NCI-H345 treated with DMSO at 0.1 percent for 48 hours (cell line): ENCODE data around the gene RGR.

Experiments used
- DNase-seq: peaks from one replicate; lab custom pipeline; 2025; ENCODE audit not compliant: unreplicated experiment; lab: John Stamatoyannopoulos, UW

RGR gene, protein sequence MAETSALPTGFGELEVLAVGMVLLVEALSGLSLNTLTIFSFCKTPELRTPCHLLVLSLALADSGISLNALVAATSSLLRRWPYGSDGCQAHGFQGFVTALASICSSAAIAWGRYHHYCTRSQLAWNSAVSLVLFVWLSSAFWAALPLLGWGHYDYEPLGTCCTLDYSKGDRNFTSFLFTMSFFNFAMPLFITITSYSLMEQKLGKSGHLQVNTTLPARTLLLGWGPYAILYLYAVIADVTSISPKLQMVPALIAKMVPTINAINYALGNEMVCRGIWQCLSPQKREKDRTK

GRCh38 chr10:84244651-84245270 is at the start of gene RGR:
Gene RGR, plus strand, starts transcription at chr10:84245053. Its CDS starts 38 bp downstream, at chr10:84245091.
- DNase-seq, result no peak

- peak; percentile 74 for DNase-seq
Measured at GRCh38 chr10:84196083-84196482, 48.8 kb upstream of the RGR start.

- no peak for DNase-seq
Measured at GRCh38 chr10:84196941-84197340, 47.9 kb upstream of the RGR start.

- DNase-seq, result no peak
Measured at GRCh38 chr10:84197643-84198042, 47.2 kb upstream of the RGR start.

- no peak for DNase-seq
Measured at GRCh38 chr10:84198206-84198915, 46.5 kb upstream of the RGR start.

DNA sequence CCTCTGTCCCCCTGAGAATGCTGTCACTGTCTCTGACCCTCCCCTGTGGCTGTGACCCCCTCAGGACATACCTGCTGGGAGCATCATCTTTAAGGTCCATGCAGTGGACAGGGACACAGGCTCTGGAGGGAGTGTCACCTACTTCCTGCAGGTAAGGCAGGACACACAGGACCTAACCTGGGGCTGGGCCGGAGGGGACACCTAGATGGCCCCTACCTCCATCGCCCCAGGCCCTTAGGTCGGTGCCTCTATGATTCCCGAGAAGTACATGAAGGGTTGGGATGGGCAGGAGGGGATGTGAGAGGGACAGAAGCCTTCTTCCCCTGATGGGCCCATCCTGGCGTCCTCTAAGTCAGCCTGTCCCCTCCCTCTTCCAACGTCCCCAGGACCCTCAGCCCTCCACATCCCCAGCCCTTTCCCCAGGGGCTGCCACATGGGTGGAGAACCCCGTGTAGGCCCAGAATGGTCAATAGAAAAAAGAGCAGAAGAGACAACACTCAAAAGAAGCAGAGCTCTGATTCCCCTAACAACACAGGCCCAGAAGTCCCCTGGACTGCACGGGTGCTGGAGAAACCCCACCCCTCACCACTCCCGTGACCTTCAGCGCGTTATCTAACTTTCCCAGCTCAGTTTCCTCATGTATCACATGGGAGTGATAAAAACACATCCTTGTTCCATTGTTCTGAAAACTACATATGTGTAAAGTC is 44.2 kb upstream of the RGR start:
- no peak for DNase-seq

- no peak for DNase-seq
Measured at GRCh38 chr10:84201244-84201606, 43.6 kb upstream of the RGR start.

DNA sequence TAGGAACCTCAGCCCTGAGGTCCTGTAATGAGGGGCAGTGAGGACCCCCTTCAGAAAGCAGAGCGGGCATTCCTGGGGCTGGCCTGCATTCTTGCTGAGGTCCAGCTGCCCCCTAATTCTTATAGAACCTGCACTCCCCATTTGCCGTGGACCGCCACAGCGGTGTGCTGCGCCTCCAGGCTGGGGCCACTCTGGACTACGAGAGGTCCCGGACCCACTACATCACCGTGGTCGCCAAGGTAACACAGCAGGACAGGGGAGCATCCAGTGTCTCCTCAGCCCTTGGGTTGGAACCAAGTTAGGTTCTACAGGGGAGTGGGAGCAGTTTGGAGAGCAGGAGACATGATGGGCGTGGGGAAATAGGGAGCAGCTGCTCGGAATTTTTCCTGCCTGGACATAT is 43.2 kb upstream of the RGR start:
- no peak for DNase-seq

DNA sequence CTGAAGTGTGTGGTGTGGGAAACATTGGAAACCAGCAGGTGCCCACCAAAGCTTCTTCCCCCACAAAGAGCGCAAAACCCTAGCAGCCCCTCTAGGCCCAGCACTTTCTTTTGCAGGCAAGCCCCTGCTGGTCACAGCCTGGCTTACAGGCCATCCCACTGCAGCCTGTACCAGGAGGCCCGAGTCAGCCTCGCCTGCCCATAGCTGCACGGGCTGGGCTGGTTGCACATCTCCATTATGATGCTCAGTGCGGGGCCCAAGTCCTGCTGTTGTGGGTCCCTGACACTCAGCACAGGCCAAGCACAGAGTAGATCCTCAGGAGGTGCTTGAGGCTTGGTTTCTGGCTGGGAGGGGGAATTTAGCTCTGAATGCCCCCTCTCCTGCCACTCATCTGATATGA is 42.5 kb upstream of the RGR start:
- DNase-seq, result no peak

- DNase-seq, result no peak
Measured at GRCh38 chr10:84204122-84204521, 40.7 kb upstream of the RGR start.

DNA sequence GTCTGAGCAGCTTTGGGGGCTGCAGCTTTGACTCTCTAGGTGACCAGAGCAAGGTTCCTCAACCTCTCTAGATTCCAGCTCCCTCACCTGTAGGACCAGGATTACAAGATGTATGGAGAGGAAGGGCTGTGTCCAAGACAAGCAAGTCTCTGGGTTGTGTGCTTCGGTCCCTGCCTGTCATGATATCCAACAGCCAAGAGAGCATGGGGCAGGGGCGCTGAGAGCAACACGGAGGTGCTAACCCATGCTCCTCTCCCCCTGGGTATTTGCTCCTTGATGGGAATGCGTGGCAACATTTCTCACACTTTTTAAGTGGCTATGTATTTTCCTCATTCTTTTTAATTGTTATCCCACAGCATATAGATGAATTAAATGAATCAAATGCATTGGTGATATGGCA is 40.2 kb upstream of the RGR start:
- DNase-seq, result no peak

GRCh38 chr10:84205049-84205852 is 39.6 kb upstream of the RGR start:
- DNase-seq, result peak; percentile 32

- no peak for DNase-seq
Measured at GRCh38 chr10:84205853-84206525, 38.9 kb upstream of the RGR start.

DNA sequence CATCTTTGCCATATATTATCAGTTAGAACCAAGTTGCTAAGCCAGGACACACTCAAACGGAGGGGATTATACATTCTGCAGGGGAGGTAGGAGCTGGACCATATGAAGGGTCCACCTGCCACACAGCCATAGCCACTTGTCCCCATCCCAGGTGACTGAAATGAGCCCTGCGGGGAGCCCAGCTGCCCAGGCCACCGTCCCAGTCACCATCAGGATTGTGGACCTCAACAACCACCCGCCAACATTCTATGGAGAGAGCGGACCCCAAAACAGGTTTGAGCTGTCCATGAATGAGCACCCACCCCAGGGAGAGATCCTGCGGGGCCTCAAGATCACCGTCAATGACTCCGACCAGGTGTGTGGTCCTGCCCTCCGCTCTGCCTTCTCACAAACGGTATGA is 36.8 kb upstream of the RGR start:
- no peak for DNase-seq

DNA sequence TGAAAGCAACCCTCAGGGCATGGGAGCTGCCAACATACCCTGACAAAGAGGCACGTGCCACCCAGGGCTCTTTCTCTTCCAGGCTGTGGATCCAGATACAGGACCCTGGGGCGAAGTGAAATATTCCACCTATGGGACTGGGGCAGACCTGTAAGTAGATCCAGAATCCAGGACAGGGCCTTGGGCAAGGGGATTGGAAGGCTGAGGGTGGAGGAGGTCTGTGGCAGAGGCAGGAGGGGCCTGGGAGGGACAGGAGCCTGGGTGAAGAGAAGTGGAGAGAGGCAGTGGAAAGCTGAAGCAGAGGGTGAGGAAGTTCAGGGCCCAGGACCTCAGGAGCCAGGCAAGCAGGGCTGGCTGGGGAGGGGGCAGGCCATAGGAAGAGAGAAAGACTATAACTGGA is 33.3 kb upstream of the RGR start:
- no peak for DNase-seq

DNA sequence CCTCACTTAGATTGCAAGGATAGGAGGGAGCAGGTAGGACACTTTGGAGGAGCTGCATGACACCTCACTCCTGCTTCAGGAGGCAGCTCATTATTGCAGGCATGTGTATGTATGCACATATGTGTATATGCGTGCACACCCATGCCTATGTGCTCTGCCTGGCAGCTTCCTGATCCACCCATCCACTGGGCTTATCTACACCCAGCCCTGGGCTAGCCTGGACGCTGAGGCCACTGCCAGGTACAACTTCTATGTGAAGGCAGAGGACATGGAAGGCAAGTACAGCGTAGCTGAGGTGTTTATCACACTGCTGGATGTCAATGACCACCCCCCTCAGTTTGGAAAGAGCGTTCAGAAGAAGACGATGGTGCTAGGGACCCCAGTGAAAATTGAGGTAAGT is 32.8 kb upstream of the RGR start:
- DNase-seq, result no peak

GRCh38 chr10:84213076-84213475 is 31.8 kb upstream of the RGR start:
- no peak for DNase-seq

- no peak for DNase-seq
Measured at GRCh38 chr10:84214046-84214572, 30.7 kb upstream of the RGR start.

GRCh38 chr10:84214612-84215235 is 30.1 kb upstream of the RGR start:
- DNase-seq, result no peak

GRCh38 chr10:84216834-84217233 is 28.0 kb upstream of the RGR start:
- no peak for DNase-seq
